Loucy (cell line): ENCODE results near the gene ALDH18A1.
A peak's percentile ranks its signal among the peaks of the same experiment; 100 is the strongest.

Experiments
- H2AFZ ChIP-seq: fragments of 200-600 bp; sonication (generic); 2 replicates; pipeline ENCODE4 v1.6.0; 2016; ENCODE audit warnings: antibody characterized with exemption, mild to moderate bottlenecking, low read length, moderate library complexity
- H3F3A ChIP-seq: fragments of 200-600 bp; 2 replicates; pipeline ENCODE4 v1.6.0; 2016; ENCODE audit warnings: antibody characterized with exemption, low read depth, mild to moderate bottlenecking
- H3K27me3 ChIP-seq: fragments of 200-600 bp; sonication (generic); 2 replicates; pipeline ENCODE4 v1.6.1; 2014; ENCODE audit warnings: low read length, mild to moderate bottlenecking; ENCODE audit not compliant: insufficient read depth, poor library complexity, severe bottlenecking
- H3K36me3 ChIP-seq: fragments of 200-600 bp; sonication (generic); 2 replicates; pipeline ENCODE4 v1.6.1; 2016; ENCODE audit warnings: low read length; ENCODE audit not compliant: insufficient read depth
- H3K4me1 ChIP-seq: fragments of 200-600 bp; sonication (generic); 2 replicates; pipeline ENCODE4 v1.5.1; 2014; ENCODE audit warnings: low read length, mild to moderate bottlenecking; ENCODE audit not compliant: insufficient read depth, poor library complexity, severe bottlenecking
- H3K4me2 ChIP-seq: fragments of 200-600 bp; sonication (generic); 2 replicates; pipeline ENCODE4 v1.6.0; 2014; ENCODE audit warnings: antibody characterized with exemption, low read length, low read depth, mild to moderate bottlenecking; ENCODE audit not compliant: poor library complexity, severe bottlenecking
- H3K4me3 ChIP-seq: fragments of 200-600 bp; sonication (generic); 2 replicates; pipeline ENCODE4 v1.5.1; 2014; ENCODE audit warnings: low read length, mild to moderate bottlenecking, mixed read lengths; ENCODE audit not compliant: poor library complexity, severe bottlenecking
- H3K79me2 ChIP-seq: fragments of 200-600 bp; sonication (generic); 2 replicates; pipeline ENCODE4 v1.6.1; 2014; ENCODE audit warnings: low read length; ENCODE audit not compliant: insufficient read depth
- H3K9ac ChIP-seq: fragments of 200-600 bp; sonication (generic); 2 replicates; pipeline ENCODE4 v1.6.0; 2014; ENCODE audit warnings: mild to moderate bottlenecking, low read depth, low read length, moderate library complexity; ENCODE audit not compliant: poor library complexity, severe bottlenecking
- H3K9me2 ChIP-seq: fragments of 200-600 bp; sonication (generic); replicated peaks from 2 replicates; pipeline ENCODE4 v1.6.1; 2016; ENCODE audit warnings: low read depth, low read length, mixed read lengths
- H3K9me3 ChIP-seq: fragments of 200-600 bp; sonication (generic); 2 replicates; pipeline ENCODE4 v1.6.1; 2014; ENCODE audit warnings: mild to moderate bottlenecking, antibody characterized with exemption, low read length, low read depth; ENCODE audit not compliant: insufficient read depth
- H4K20me1 ChIP-seq: fragments of 200-600 bp; sonication (generic); 2 replicates; pipeline ENCODE4 v1.6.0; 2014; ENCODE audit warnings: antibody characterized with exemption, low read length, mild to moderate bottlenecking; ENCODE audit not compliant: insufficient read depth, poor library complexity, severe bottlenecking
- CTCF ChIP-seq: fragments of 200-600 bp; sonication (generic); conservative IDR thresholded peaks from 2 replicates; pipeline ENCODE4 v1.5.1; 2014; ENCODE audit warnings: mild to moderate bottlenecking, antibody characterized with exemption, low read length
- EZH2phosphoT487 ChIP-seq: fragments of 200-600 bp; IDR thresholded peaks from 2 replicates; pipeline ENCODE4 v1.6.1; 2018; ENCODE audit warnings: antibody characterized with exemption, mild to moderate bottlenecking, moderate library complexity, borderline replicate concordance

ALDH18A1 gene

DNA sequence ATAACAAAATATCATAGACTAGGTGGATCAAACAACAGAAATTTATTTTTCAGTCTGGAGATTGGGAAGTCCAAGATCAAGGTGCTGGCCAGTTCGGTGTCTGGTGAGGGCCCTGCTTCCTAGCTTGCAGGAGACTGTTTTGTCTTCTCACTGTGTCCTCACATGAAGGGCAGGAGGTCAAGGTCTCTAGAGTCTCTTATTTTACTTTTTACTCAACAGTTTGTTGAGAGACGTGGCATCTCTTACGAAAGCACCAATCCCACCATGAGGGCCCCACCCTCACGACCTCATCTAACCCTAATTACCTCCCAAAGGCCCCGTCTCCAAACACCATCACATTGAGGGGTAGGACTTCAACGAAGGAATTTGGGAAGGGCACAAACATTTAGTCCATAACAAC is 54.1 kb downstream of the ALDH18A1 start:
- Histone ChIP-seq H3K9me2 (no peaks in the 10 kb centered on the region), H4K20me1 (no peaks in the 10 kb centered on the region), H2AFZ (no peak overlapping the region), H3K9ac (no peak overlapping the region), H3K9me3 (no peaks in the 10 kb centered on the region), H3F3A (no peaks in the 10 kb centered on the region), H3K79me2 (no peaks in the 10 kb centered on the region), H3K4me3 (no peak overlapping the region), H3K27me3 (no peaks in the 10 kb centered on the region), H3K4me2 (no peak overlapping the region), H3K36me3 (peaks cover 26% of the 10 kb centered on the region; the same call in 1 of the 2 replicates), H3K4me1 (no peaks in the 10 kb centered on the region)
- no peak for TF ChIP-seq EZH2phosphoT487
- TF ChIP-seq CTCF = no peak

GRCh38 chr10:95601116-95601719 is 55.3 kb downstream of the ALDH18A1 start:
- peak overlapping the region; percentile 53 for H2AFZ ChIP-seq
- no peaks in the 10 kb centered on the region for H3K79me2 ChIP-seq

GRCh38 chr10:95600158-95600557 is 56.4 kb downstream of the ALDH18A1 start:
- TF ChIP-seq EZH2phosphoT487 (no peak), CTCF (peak; percentile 15; the same call in 1 of the 2 replicates)

More at GRCh38 chr10:95601116-95601719, 55.3 kb downstream of the ALDH18A1 start:
- Histone ChIP-seq H3K4me1 (no peaks in the 10 kb centered on the region), H3K9me2 (no peaks in the 10 kb centered on the region), H3K9me3 (no peaks in the 10 kb centered on the region), H3K4me2 (peak overlapping the region; percentile 5), H3K4me3 (no peak overlapping the region), H4K20me1 (no peaks in the 10 kb centered on the region), H3K27me3 (no peaks in the 10 kb centered on the region), H3K36me3 (peaks cover 14% of the 10 kb centered on the region; the same call in 1 of the 2 replicates), H3F3A (no peaks in the 10 kb centered on the region), H3K9ac (no peak overlapping the region)
- TF ChIP-seq CTCF = peak; percentile 99
- no peak for TF ChIP-seq EZH2phosphoT487

More at GRCh38 chr10:95600158-95600557, 56.4 kb downstream of the ALDH18A1 start:
- H3K79me2 ChIP-seq = no peaks in the 10 kb centered on the region
- no peaks in the 10 kb centered on the region for H3K4me1 ChIP-seq
- no peak overlapping the region for H2AFZ ChIP-seq
- no peaks in the 10 kb centered on the region for H4K20me1 ChIP-seq
- no peaks in the 10 kb centered on the region for H3K27me3 ChIP-seq
- H3K9me3 ChIP-seq = no peaks in the 10 kb centered on the region
- H3K9me2 ChIP-seq = no peaks in the 10 kb centered on the region
- no peak overlapping the region for H3K4me2 ChIP-seq
- no peaks in the 10 kb centered on the region for H3F3A ChIP-seq
- H3K36me3 ChIP-seq = peaks cover 4% of the 10 kb centered on the region; the same call in 1 of the 2 replicates
- no peak overlapping the region for H3K9ac ChIP-seq
- no peak overlapping the region for H3K4me3 ChIP-seq
